Astrocyte (in vitro differentiated cells and primary cell): ENCODE results near the gene REEP3. TPM values are rescaled to one million over a fixed set of nuclear protein-coding genes. Genes with fewer than 3 reads are reported as not detected.

Experiments
- DNase-seq: peaks from one replicate; pipeline ENCODE4 v3.0.0-alpha.2; 2010; ENCODE audit warnings: low read depth
- FAIRE-seq: peaks from 2 replicates; lab custom pipeline; 2011; peaks lifted over from hg19 to GRCh38; lab: Jason Lieb, UNC
- H2AFZ ChIP-seq: 2 replicates; pipeline ENCODE4 v1.6.0; 2012; ENCODE audit warnings: low read depth, low read length, inconsistent platforms
- H3K27ac ChIP-seq: 2 replicates; pipeline ENCODE4 v1.5.1; 2011; ENCODE audit warnings: low read depth, low read length, inconsistent platforms
- H3K27me3 ChIP-seq: 2 replicates; pipeline ENCODE4 v1.6.0; 2011; ENCODE audit warnings: low read length, inconsistent platforms; ENCODE audit not compliant: insufficient read depth
- H3K36me3 ChIP-seq: 2 replicates; pipeline ENCODE4 v1.5.1; 2011; ENCODE audit warnings: low read length, inconsistent platforms; ENCODE audit not compliant: insufficient read depth
- H3K4me1 ChIP-seq: 2 replicates; pipeline ENCODE4 v1.5.1; 2011; ENCODE audit warnings: low read length, inconsistent platforms; ENCODE audit not compliant: insufficient read depth
- H3K4me2 ChIP-seq: 2 replicates; pipeline ENCODE4 v1.6.0; 2012; ENCODE audit warnings: low read length, inconsistent platforms
- H3K4me3 ChIP-seq: 2 replicates; pipeline ENCODE4 v1.5.1; 2011; ENCODE audit warnings: low read depth, mild to moderate bottlenecking, low read length, inconsistent platforms; ENCODE audit not compliant: insufficient read depth
- H3K79me2 ChIP-seq: 2 replicates; pipeline ENCODE4 v1.6.0; 2012; ENCODE audit warnings: mild to moderate bottlenecking, low read length, inconsistent platforms; ENCODE audit not compliant: insufficient read depth
- H3K9ac ChIP-seq: 2 replicates; pipeline ENCODE4 v1.6.0; 2012; ENCODE audit warnings: mild to moderate bottlenecking, low read length, inconsistent platforms
- H3K9me3 ChIP-seq: 2 replicates; pipeline ENCODE4 v1.5.1; 2012; ENCODE audit warnings: low read depth, mild to moderate bottlenecking, low read length, inconsistent platforms; ENCODE audit not compliant: insufficient read depth
- H4K20me1 ChIP-seq: 2 replicates; pipeline ENCODE4 v1.6.0; 2012; ENCODE audit warnings: low read length, inconsistent platforms; ENCODE audit not compliant: insufficient read depth
- H3K27ac Mint-ChIP-seq: one replicate; pipeline ENCODE4 v1.8.0; 2021; ENCODE audit warnings: mild to moderate bottlenecking, mixed read lengths; ENCODE audit not compliant: unreplicated experiment
- H3K27me3 Mint-ChIP-seq: one replicate; pipeline ENCODE4 v1.8.0; 2021; ENCODE audit warnings: low read depth, mixed read lengths; ENCODE audit not compliant: unreplicated experiment
- H3K36me3 Mint-ChIP-seq: one replicate; pipeline ENCODE4 v1.8.0; 2021; ENCODE audit warnings: low read depth, mixed read lengths; ENCODE audit not compliant: unreplicated experiment
- H3K4me1 Mint-ChIP-seq: one replicate; pipeline ENCODE4 v1.8.0; 2021; ENCODE audit warnings: low read depth, mixed read lengths; ENCODE audit not compliant: unreplicated experiment
- H3K4me3 Mint-ChIP-seq: one replicate; pipeline ENCODE4 v1.8.0; 2021; ENCODE audit warnings: mild to moderate bottlenecking, moderate library complexity, mixed read lengths; ENCODE audit not compliant: unreplicated experiment
- H3K9me3 Mint-ChIP-seq: one replicate; pipeline ENCODE4 v1.8.0; 2021; ENCODE audit warnings: mild to moderate bottlenecking, mixed read lengths; ENCODE audit not compliant: unreplicated experiment
- CTCF ChIP-seq: IDR thresholded peaks from 2 replicates; pipeline ENCODE4 v1.5.1; 2011; ENCODE audit warnings: low read depth, mild to moderate bottlenecking, inconsistent platforms, low read length, moderate library complexity; ENCODE audit not compliant: insufficient read depth
- EZH2 ChIP-seq: IDR thresholded peaks from 2 replicates; pipeline ENCODE4 v1.6.1; 2012; ENCODE audit warnings: mild to moderate bottlenecking, low read length, inconsistent platforms; ENCODE audit not compliant: insufficient read depth
- total RNA-seq: library from RNA; stranded (reverse); gene quantifications from 2 replicates; pipeline ENCODE4 v1.2.1, GENCODE V29; 2021

The REEP3 gene
- total RNA-seq, 1 donor from 2014 or later: 44.6 TPM

DNA sequence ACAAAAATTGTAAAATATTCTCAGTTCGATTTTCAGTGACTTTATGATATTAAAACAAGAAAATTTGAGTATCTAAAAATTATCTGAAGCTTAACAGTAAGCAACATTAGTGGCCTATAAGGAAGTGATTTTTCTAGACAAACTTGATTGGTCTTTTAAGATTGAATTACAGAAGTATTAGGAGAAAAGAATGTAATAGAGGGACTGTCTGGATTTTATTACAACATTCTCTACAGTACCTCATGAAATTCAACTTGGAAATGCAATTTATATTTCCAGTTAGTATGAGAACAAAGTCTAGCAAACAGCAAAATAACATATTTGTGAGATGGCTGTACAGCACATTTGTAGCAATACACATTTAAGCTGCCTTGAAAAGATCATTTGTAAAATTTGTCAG lies 18.8 kb downstream of the REEP3 start:
- Mint-ChIP-seq H3K4me3 (no peak overlapping the region), H3K4me1 (peaks cover 7% of the 10 kb centered on the region), H3K27me3 (no peaks in the 10 kb centered on the region), H3K27ac (no peak overlapping the region), H3K36me3 (peaks cover 2% of the 10 kb centered on the region), H3K9me3 (no peaks in the 10 kb centered on the region)
- no peaks in the 10 kb centered on the region for H3K4me1 ChIP-seq
- TF ChIP-seq EZH2 (no peak), CTCF (no peak)
- no peak overlapping the region for H3K4me3 ChIP-seq
- no peak overlapping the region for H3K27ac ChIP-seq
- no peak overlapping the region for H3K4me2 ChIP-seq
- no peak for FAIRE-seq
- peaks cover 75% of the 10 kb centered on the region for H3K79me2 ChIP-seq
- no peaks in the 10 kb centered on the region for H3K36me3 ChIP-seq
- no peak overlapping the region for H2AFZ ChIP-seq
- no peaks in the 10 kb centered on the region for H3K9me3 ChIP-seq
- no peaks in the 10 kb centered on the region for H3K27me3 ChIP-seq
- H4K20me1 ChIP-seq: peaks cover 7% of the 10 kb centered on the region
- no peak for DNase-seq
- no peak overlapping the region for H3K9ac ChIP-seq

DNA sequence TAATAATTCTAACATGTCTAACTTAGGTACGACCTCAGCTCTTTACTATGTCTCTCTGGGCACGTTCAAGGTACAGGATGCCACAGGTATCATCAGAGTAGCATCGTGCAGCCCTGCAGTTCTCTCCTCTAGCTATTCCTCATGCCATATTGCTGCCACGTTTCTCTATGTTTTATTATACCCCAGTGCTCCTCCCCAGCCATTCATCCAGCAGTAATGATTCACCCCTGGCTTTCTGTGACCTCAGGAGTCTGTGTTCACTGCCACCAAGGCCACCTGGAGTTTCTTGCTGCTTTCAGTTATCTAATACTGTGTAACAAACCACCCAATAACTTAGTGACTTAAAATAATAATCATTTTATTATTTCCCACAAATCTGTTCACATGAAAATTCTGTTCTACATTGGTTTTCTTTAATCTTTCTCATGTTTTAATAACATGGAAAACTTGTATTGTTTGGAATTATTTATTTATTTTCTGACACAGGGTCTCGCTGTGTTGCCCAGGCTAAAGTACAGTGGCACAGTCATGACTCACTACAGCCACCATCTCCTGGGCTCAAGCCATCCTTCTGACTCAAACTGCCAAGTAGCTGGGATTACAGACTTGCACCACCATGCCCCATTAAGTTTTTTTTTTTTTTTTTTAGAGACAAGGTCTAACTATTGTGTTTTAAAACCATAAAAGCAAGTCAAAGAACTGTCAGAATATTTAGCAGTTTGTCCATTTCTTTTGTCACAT lies 21.8 kb downstream of the REEP3 start:
- Histone ChIP-seq H3K27ac (no peak overlapping the region), H2AFZ (no peak overlapping the region), H3K4me3 (no peak overlapping the region), H3K36me3 (no peaks in the 10 kb centered on the region), H3K27me3 (no peaks in the 10 kb centered on the region), H3K4me2 (no peak overlapping the region), H4K20me1 (peaks cover 4% of the 10 kb centered on the region), H3K9ac (no peak overlapping the region), H3K79me2 (peaks cover 65% of the 10 kb centered on the region), H3K9me3 (no peaks in the 10 kb centered on the region), H3K4me1 (no peaks in the 10 kb centered on the region)
- Mint-ChIP-seq H3K9me3 (no peaks in the 10 kb centered on the region), H3K36me3 (no peaks in the 10 kb centered on the region), H3K4me3 (no peak overlapping the region), H3K4me1 (peaks cover 12% of the 10 kb centered on the region), H3K27ac (no peak overlapping the region), H3K27me3 (no peaks in the 10 kb centered on the region)
- FAIRE-seq: no peak
- TF ChIP-seq EZH2 (no peak), CTCF (no peak)
- DNase-seq: peak; percentile 18

GRCh38 chr10:63543576-63543962 lies 22.4 kb downstream of the REEP3 start:
- H3K9ac ChIP-seq: no peak overlapping the region
- H3K27me3 ChIP-seq: no peaks in the 10 kb centered on the region
- H3K79me2 ChIP-seq: peaks cover 63% of the 10 kb centered on the region
- H3K4me1 ChIP-seq: no peaks in the 10 kb centered on the region
- peaks cover 4% of the 10 kb centered on the region for H4K20me1 ChIP-seq
- H3K9me3 Mint-ChIP-seq: no peaks in the 10 kb centered on the region
- no peaks in the 10 kb centered on the region for H3K36me3 ChIP-seq
- no peak overlapping the region for H3K4me2 ChIP-seq
- no peaks in the 10 kb centered on the region for H3K36me3 Mint-ChIP-seq
- no peak overlapping the region for H3K4me3 Mint-ChIP-seq
- H3K4me3 ChIP-seq: no peak overlapping the region
- FAIRE-seq: no peak
- DNase-seq: no peak
- H3K4me1 Mint-ChIP-seq: peaks cover 14% of the 10 kb centered on the region
- H2AFZ ChIP-seq: no peak overlapping the region
- no peaks in the 10 kb centered on the region for H3K27me3 Mint-ChIP-seq
- H3K9me3 ChIP-seq: no peaks in the 10 kb centered on the region
- H3K27ac ChIP-seq: no peak overlapping the region
- TF ChIP-seq EZH2 (no peak), CTCF (no peak)
- no peak overlapping the region for H3K27ac Mint-ChIP-seq
